Caco-2 (cell line): Measurements from ENCODE around the gene PHC2. TPM values are rescaled to one million over a fixed set of nuclear protein-coding genes. Genes with fewer than 3 reads are reported as not detected.

Source experiments
- BruUV-seq: library from RNA; stranded (reverse); fragments of 400-500 nt; replicated peaks from 2 replicates; lab custom pipeline; 2021; lab: Mats Ljungman, UMichigan
- CTCF ChIA-PET: fragments of 300-600 bp; sonication (Branson Sonifier 250); formaldehyde crosslinking; loops from one replicate; lab custom pipeline; 2022; ENCODE audit warnings: antibody characterized with exemption; lab: Charles Lee
- POLR2A ChIA-PET: fragments of 300-600 bp; sonication (Branson Sonifier 250); formaldehyde crosslinking; loops from one replicate; lab custom pipeline; 2022; ENCODE audit warnings: antibody characterized with exemption; lab: Charles Lee
- DNase-seq, 2 experiments: peaks; one replicate each; pipeline versions ENCODE4 v3.0.0 to v3.0.0-alpha.2; 2020 to 2022
- H3K27me3 ChIP-seq: replicated peaks from 2 replicates; pipeline ENCODE4 v1.6.0; 2011; ENCODE audit warnings: low read length; ENCODE audit not compliant: control insufficient read depth, insufficient read depth
- H3K36me3 ChIP-seq: 2 replicates; pipeline ENCODE4 v1.5.1; 2011; ENCODE audit warnings: low read length; ENCODE audit not compliant: control insufficient read depth, insufficient read depth
- H3K4me1 ChIP-seq: fragments of 250-450 bp; sonication (Bioruptor Pico); 2 replicates; pipeline ENCODE4 v1.5.1; 2020; ENCODE audit warnings: mild to moderate bottlenecking
- H3K4me3 ChIP-seq: 2 replicates; pipeline ENCODE4 v1.5.1; 2011; ENCODE audit warnings: low read depth, mild to moderate bottlenecking, control low read depth, low read length
- H3K9me3 ChIP-seq: fragments of 250-450 bp; sonication (Bioruptor Pico); 2 replicates; pipeline ENCODE4 v1.5.1; 2020; ENCODE audit warnings: mild to moderate bottlenecking, moderate library complexity
- H3K27ac Mint-ChIP-seq: one replicate; pipeline ENCODE4 v1.8.0; 2022; ENCODE audit warnings: mixed read lengths; ENCODE audit not compliant: unreplicated experiment
- H3K27me3 Mint-ChIP-seq: one replicate; pipeline ENCODE4 v1.8.0; 2022; ENCODE audit warnings: mixed read lengths; ENCODE audit not compliant: insufficient read depth, unreplicated experiment
- H3K36me3 Mint-ChIP-seq: one replicate; pipeline ENCODE4 v1.8.0; 2022; ENCODE audit warnings: mild to moderate bottlenecking, mixed read lengths; ENCODE audit not compliant: insufficient read depth, unreplicated experiment
- H3K4me1 Mint-ChIP-seq: one replicate; pipeline ENCODE4 v1.8.0; 2022; ENCODE audit warnings: low read depth, mixed read lengths; ENCODE audit not compliant: unreplicated experiment
- H3K4me3 Mint-ChIP-seq: one replicate; pipeline ENCODE4 v1.8.0; 2022; ENCODE audit warnings: mild to moderate bottlenecking, moderate library complexity, mixed read lengths; ENCODE audit not compliant: unreplicated experiment
- H3K9me3 Mint-ChIP-seq: one replicate; pipeline ENCODE4 v1.8.0; 2022; ENCODE audit warnings: mixed read lengths; ENCODE audit not compliant: unreplicated experiment
- intact Hi-C: fragments of 100-400 bp; cut with micrococcal nuclease; formaldehyde crosslinking; loops from one replicate; pipeline ENCODE4 v1.10.0; 2022; ENCODE audit not compliant: unreplicated experiment
- total RNA-seq: library from RNA; stranded (reverse); gene quantifications from 2 replicates; pipeline ENCODE4 v1.2.3, GENCODE V29; 2022
- TF ChIP-seq, protein P1 (sequence below), 2 experiments: fragments of 200-600 bp in 1 of 2; IDR thresholded peaks; 1 replicate in 1 of 2; 2 replicates in 1 of 2; pipeline versions ENCODE4 v1.5.1 to v1.8.0; 2011 to 2022; ENCODE audit warnings: antibody characterized with exemption in 1 of 2, control low read depth in 1 of 2, inconsistent platforms in 1 of 2, low read depth in 1 of 2, low read length in 1 of 2, mild to moderate bottlenecking in 1 of 2, moderate library complexity in 1 of 2; ENCODE audit not compliant: insufficient read depth in 1 of 2, severe bottlenecking in 1 of 2, unreplicated experiment in 1 of 2

Gene PHC2
- total RNA-seq, 1 experiment from 2014 or later, result 35.2 TPM

DNA sequence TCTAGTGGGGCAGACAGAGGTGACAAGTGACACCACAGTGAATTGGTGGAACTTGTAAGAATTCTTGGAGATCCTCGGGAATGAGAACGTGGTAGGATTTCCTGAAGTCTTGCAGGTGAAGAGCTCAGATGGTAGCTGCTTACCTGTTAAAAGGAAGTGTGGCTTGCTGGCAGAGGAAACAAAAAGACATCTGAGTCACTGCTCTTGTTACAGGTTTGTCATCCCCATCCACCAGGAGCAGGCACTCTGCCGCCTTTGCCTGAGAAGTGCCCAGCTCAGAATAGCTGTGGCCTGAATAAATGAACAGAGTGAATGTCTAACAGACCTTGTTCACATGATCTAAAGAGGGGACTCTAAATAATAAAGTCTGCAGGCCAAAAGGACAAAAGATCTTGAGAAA lies 29.2 kb upstream of the PHC2 start:
- TF ChIP-seq, protein P1, sequence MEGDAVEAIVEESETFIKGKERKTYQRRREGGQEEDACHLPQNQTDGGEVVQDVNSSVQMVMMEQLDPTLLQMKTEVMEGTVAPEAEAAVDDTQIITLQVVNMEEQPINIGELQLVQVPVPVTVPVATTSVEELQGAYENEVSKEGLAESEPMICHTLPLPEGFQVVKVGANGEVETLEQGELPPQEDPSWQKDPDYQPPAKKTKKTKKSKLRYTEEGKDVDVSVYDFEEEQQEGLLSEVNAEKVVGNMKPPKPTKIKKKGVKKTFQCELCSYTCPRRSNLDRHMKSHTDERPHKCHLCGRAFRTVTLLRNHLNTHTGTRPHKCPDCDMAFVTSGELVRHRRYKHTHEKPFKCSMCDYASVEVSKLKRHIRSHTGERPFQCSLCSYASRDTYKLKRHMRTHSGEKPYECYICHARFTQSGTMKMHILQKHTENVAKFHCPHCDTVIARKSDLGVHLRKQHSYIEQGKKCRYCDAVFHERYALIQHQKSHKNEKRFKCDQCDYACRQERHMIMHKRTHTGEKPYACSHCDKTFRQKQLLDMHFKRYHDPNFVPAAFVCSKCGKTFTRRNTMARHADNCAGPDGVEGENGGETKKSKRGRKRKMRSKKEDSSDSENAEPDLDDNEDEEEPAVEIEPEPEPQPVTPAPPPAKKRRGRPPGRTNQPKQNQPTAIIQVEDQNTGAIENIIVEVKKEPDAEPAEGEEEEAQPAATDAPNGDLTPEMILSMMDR (IDR thresholded peaks at IDR 0.05; ENCODE audit: insufficient read depth in 1 of 2, low read depth in 1 of 2, low read length in 1 of 2, severe bottlenecking in 1 of 2, unreplicated experiment in 1 of 2), result no peak
- H3K4me1 Mint-ChIP-seq, result peaks cover 6% of the 10 kb centered on the region
- no peaks in the 10 kb centered on the region for H3K27me3 ChIP-seq
- H3K4me1 ChIP-seq, result no peaks in the 10 kb centered on the region
- DNase-seq, result no peak
- no peaks in the 10 kb centered on the region for H3K9me3 ChIP-seq
- intact Hi-C loops, result no loop called here
- BruUV-seq, result no TSS peak
- no peaks in the 10 kb centered on the region for H3K36me3 Mint-ChIP-seq
- no peaks in the 10 kb centered on the region for H3K9me3 Mint-ChIP-seq
- H3K4me3 Mint-ChIP-seq, result no peak overlapping the region
- CTCF ChIA-PET, result no interaction called here
- POLR2A ChIA-PET, result no interaction called here
- H3K27ac Mint-ChIP-seq, result no peak overlapping the region
- no peaks in the 10 kb centered on the region for H3K36me3 ChIP-seq
- H3K27me3 Mint-ChIP-seq, result peaks cover 8% of the 10 kb centered on the region
- no peak overlapping the region for H3K4me3 ChIP-seq

DNA sequence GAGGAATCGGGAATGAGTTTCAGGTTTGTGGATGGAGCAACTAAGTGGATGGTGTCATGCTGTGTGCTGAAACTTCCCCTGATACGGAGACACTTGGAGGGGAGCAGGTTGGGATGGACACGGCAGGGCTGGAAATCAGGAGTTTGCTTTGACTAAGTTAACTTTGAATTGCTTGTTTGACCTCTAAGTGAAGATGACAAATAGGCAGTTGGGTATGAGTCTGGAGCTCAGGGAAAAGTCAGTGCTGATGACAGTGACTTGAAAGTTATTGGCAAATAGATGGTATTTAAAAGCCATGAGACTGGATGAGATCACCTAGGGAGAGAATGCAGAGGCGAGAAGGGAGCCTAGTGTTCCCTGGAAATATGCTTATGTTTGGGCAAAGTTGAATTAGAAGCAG lies 28.8 kb upstream of the PHC2 start:
- H3K9me3 Mint-ChIP-seq, result no peaks in the 10 kb centered on the region
- H3K27ac Mint-ChIP-seq, result no peak overlapping the region

DNA sequence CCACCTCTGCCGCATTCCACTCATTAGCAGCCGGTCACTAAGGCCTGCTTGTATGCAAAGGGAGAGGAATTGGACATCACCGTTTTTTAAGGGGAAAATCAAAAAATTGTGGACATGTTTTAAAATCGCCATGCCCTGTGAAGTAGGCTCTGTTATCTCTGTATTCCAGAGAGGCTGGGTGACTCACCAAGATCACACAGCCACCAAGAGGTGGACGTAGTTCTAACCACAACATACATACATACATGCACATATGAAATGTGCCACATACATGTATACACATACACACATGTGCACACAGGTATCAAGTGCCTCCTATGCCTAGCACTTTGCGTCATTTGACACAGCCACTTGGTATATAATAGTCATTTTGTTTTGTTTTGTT lies 25.6 kb upstream of the PHC2 start:
- ChIA-PET CTCF (interaction anchor here (0.6 to 1.0 kb wide), 3 partner anchors 48 to 161 kb away, joined by 3 to 6 read pairs (median 4); no protein-coding TSS in a partner anchor), POLR2A (no interaction called here)
- TF ChIP-seq, protein P1 (IDR thresholded peaks at IDR 0.05; ENCODE audit: insufficient read depth in 1 of 2, low read depth in 1 of 2, low read length in 1 of 2, severe bottlenecking in 1 of 2, unreplicated experiment in 1 of 2), result no peak
- Mint-ChIP-seq H3K27me3 (peaks cover 5% of the 10 kb centered on the region), H3K36me3 (no peaks in the 10 kb centered on the region), H3K4me3 (no peak overlapping the region), H3K4me1 (peaks cover 6% of the 10 kb centered on the region), H3K27ac (no peak overlapping the region), H3K9me3 (no peaks in the 10 kb centered on the region)
- no TSS peak for BruUV-seq
- no peaks in the 10 kb centered on the region for H3K27me3 ChIP-seq
- H3K4me1 ChIP-seq, result no peaks in the 10 kb centered on the region
- intact Hi-C loops, result loop anchor here (5.0 kb wide), 2 partner anchors 89 to 159 kb away; no protein-coding TSS in a partner anchor
- no peaks in the 10 kb centered on the region for H3K9me3 ChIP-seq
- no peaks in the 10 kb centered on the region for H3K36me3 ChIP-seq
- DNase-seq, result no peak
- H3K4me3 ChIP-seq, result no peak overlapping the region

More for the DNA sequence above, 28.8 kb upstream of the PHC2 start:
- BruUV-seq, result no TSS peak
- Histone ChIP-seq H3K36me3 (no peaks in the 10 kb centered on the region), H3K4me1 (no peaks in the 10 kb centered on the region), H3K9me3 (no peaks in the 10 kb centered on the region), H3K27me3 (no peaks in the 10 kb centered on the region), H3K4me3 (no peak overlapping the region)
- Mint-ChIP-seq H3K36me3 (no peaks in the 10 kb centered on the region), H3K4me1 (peaks cover 6% of the 10 kb centered on the region), H3K4me3 (no peak overlapping the region), H3K27me3 (peaks cover 5% of the 10 kb centered on the region)
- TF ChIP-seq, protein P1 (IDR thresholded peaks at IDR 0.05; ENCODE audit: insufficient read depth in 1 of 2, low read depth in 1 of 2, low read length in 1 of 2, severe bottlenecking in 1 of 2, unreplicated experiment in 1 of 2), result no peak
- intact Hi-C loops, result loop anchor here (5.0 kb wide), 2 partner anchors 92 to 162 kb away; no protein-coding TSS in a partner anchor
- no peak for DNase-seq
- POLR2A ChIA-PET, result no interaction called here
- CTCF ChIA-PET, result no interaction called here
